ENCODE measurements around the gene KCNIP4. TPM values are rescaled to one million over a fixed set of nuclear protein-coding genes. Genes with fewer than 3 reads are reported as not detected.

Gene KCNIP4
- total RNA-seq, 2 donors from 2014 or later = 1.2 TPM; not detected in 1

- Histone ChIP-seq H3K9me3 (no peaks in the 10 kb centered on the region), H3K4me3 (no peak overlapping the region), H3K4me1 (replicated peaks) (no peaks in the 10 kb centered on the region), H3K36me3 (no peaks in the 10 kb centered on the region), H3K27me3 (replicated peaks; ENCODE audit: insufficient read depth) (no peaks in the 10 kb centered on the region), H3K27ac (no peak overlapping the region)
- TF ChIP-seq CTCF (IDR thresholded peaks at IDR 0.05) (no peak), POLR2A (IDR thresholded peaks at IDR 0.05) (no peak), POLR2AphosphoS5 (IDR thresholded peaks at IDR 0.05) (no peak)
- intact Hi-C loops (cut with DNase I) = no loop called here
- no peak for DNase-seq (ENCODE audit: low spot score)
- WGBS = 39% methylated on average over 5 of the region's 5 CpGs
These were observed 1065.3 kb downstream of the KCNIP4 start for GRCh38 chr4:20883231-20883630.

- H3K4me3 ChIP-seq = no peak overlapping the region
- TF ChIP-seq CTCF (IDR thresholded peaks at IDR 0.05) (no peak), POLR2A (IDR thresholded peaks at IDR 0.05) (no peak), POLR2AphosphoS5 (IDR thresholded peaks at IDR 0.05) (no peak)
- no peaks in the 10 kb centered on the region for H3K9me3 ChIP-seq
- no peaks in the 10 kb centered on the region for H3K36me3 ChIP-seq
- 42% methylated on average over 11 of the region's 11 CpGs for WGBS
- DNase-seq (ENCODE audit: low spot score) = no peak
- no peaks in the 10 kb centered on the region for H3K4me1 ChIP-seq (replicated peaks)
- H3K27me3 ChIP-seq (replicated peaks; ENCODE audit: insufficient read depth) = no peaks in the 10 kb centered on the region
- intact Hi-C loops (cut with DNase I) = no loop called here
- H3K27ac ChIP-seq = no peak overlapping the region
These were observed 1066.1 kb downstream of the KCNIP4 start for GRCh38 chr4:20882500-20882899.

- Histone ChIP-seq H3K9me3 (no peaks in the 10 kb centered on the region), H3K36me3 (no peaks in the 10 kb centered on the region), H3K27ac (no peak overlapping the region), H3K4me3 (no peak overlapping the region), H3K27me3 (replicated peaks; ENCODE audit: insufficient read depth) (no peaks in the 10 kb centered on the region), H3K4me1 (replicated peaks) (no peaks in the 10 kb centered on the region)
- TF ChIP-seq CTCF (IDR thresholded peaks at IDR 0.05) (no peak), POLR2A (IDR thresholded peaks at IDR 0.05) (no peak), POLR2AphosphoS5 (IDR thresholded peaks at IDR 0.05) (no peak)
- WGBS = 85% methylated on average over 2 of the region's 2 CpGs
- no peak for DNase-seq (ENCODE audit: low spot score)
- intact Hi-C loops (cut with DNase I) = no loop called here
These were observed 1066.9 kb downstream of the KCNIP4 start for GRCh38 chr4:20881658-20882057.

- DNase-seq (ENCODE audit: low spot score) = no peak
- WGBS = 72% methylated on average over 5 of the region's 5 CpGs
- intact Hi-C loops (cut with DNase I) = no loop called here
These were observed 1069.8 kb downstream of the KCNIP4 start for GRCh38 chr4:20878806-20879205.

More at GRCh38 chr4:20878806-20879205, 1069.8 kb downstream of the KCNIP4 start:
- Histone ChIP-seq H3K9me3 (no peaks in the 10 kb centered on the region), H3K27me3 (replicated peaks; ENCODE audit: insufficient read depth) (no peaks in the 10 kb centered on the region), H3K36me3 (no peaks in the 10 kb centered on the region), H3K4me3 (no peak overlapping the region), H3K4me1 (replicated peaks) (no peaks in the 10 kb centered on the region), H3K27ac (no peak overlapping the region)
- TF ChIP-seq POLR2A (IDR thresholded peaks at IDR 0.05) (no peak), POLR2AphosphoS5 (IDR thresholded peaks at IDR 0.05) (no peak), CTCF (IDR thresholded peaks at IDR 0.05) (no peak)
